ENCODE data around the gene TEAD1.

TEAD1 gene

DNA sequence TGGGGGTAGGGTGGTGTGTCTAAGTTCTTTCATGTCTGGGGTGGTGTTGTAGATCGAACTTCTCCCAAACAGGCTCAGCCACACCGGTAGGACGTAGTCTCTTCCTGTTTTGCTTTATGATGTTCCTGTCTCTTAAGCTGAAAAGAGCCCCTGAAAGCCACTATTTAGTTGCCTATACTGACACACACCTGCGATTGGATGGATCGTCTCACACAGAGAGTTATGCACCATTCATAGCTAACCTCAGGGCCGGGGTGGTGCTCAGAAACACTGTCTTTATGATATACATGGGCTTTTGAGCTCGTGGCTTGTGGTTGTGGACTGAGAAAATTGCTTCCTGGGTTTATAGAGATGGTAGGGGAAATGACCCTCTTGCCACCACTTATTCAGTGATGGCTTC lies 137.6 kb downstream of the TEAD1 start:
- DNase-seq (ENCODE audit: low read depth) = no peak

GRCh38 chr11:12812849-12813248 lies 138.6 kb downstream of the TEAD1 start:
- DNase-seq (ENCODE audit: low read depth) = no peak

GRCh38 chr11:12813371-12814225 lies 139.4 kb downstream of the TEAD1 start:
- DNase-seq (ENCODE audit: low read depth) = no peak

DNA sequence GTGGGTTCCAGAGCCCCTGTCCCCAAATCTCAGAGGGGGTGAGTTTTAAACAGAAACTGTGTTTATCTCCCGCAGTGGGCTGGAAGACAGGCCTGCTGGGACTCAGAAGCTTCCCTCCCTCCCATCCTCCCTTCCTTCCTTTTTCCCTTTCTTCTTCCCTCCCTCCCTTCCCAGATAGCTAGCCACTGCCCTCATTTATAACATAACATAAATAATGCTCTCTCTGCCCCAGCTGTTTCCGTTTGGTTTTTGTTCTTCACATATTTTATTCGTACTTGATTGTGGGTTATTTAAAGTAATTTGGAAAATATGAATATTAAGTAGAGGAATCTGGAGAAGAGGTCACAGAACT lies 140.9 kb downstream of the TEAD1 start:
- no peak for DNase-seq (ENCODE audit: low read depth)

GRCh38 chr11:12815931-12816494 lies 141.8 kb downstream of the TEAD1 start:
- DNase-seq (ENCODE audit: low read depth) = no peak

- DNase-seq (ENCODE audit: low read depth) = no peak
Observed at GRCh38 chr11:12817681-12818332, 143.6 kb downstream of the TEAD1 start.

DNA sequence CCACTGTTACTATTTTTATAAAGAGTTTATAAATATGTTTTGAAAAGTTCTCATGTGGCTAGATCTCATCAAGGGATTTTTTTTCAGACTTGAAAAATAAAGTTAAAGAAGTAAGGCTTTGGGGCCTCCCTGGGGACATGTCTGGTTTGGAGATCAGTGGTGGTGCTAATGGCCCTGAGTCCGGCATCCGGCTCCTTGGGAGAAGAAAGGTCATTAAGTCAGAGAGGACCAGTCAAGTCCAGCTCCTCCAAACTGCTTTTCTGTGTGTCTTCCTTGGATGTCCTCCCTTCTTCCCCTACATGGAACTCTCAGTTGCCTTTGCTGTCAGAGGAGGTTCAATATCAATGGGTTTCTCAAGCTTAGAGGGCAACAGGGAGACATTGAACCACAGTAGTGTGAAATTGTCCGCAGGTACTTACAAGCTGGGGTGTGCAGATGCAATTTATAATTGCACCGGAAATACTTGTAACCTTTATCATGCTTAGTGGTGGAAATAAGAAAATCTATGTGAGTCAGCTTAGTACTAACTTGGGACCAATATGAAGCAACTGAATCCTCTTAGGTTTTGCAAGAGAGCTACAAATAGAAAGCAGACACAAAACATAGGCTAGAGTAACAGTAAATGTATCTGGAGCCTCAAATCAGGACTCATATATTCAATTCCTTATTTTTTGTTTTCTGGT lies 144.3 kb downstream of the TEAD1 start:
- DNase-seq (ENCODE audit: low read depth) = no peak

- DNase-seq (ENCODE audit: low read depth) = no peak
Observed at GRCh38 chr11:12822392-12823022, 148.3 kb downstream of the TEAD1 start.

DNA sequence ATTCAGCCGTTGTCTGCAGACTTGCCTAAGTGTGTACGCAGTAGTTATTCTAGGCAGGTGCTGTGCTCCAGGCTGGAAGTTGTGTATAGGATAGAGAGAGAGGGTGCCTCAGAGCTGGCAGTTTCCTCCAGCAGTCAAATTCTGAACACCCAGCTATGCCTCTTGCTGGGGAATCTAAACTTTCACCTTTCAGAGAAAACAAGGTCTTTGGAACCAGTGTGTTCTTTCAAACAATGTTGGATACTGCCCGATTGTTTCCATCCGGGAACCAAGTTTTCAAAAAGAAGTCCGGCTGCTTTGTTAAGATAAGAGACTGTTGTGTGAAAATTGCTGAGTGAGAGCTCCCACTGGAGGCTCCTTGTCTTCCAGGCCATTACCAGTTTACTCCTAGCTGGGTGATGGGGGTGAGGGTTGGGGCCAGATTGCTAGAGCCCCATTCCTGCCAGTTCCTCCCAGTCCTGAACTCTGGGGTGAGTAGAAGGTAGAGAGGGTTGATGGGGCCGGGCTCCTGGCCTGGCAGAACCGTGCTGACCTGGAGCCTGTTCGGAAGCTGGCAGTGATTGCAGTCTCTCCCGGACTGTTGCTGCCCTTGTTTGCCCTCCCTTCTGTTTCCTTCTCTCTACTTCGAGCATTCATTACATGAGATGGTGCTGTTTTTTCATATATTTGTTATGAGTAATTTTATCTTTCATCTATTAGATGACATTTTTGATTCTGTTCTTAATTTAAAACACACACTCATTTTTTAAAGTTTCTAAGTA lies 150.2 kb downstream of the TEAD1 start:
- no peak for DNase-seq (ENCODE audit: low read depth)

DNA sequence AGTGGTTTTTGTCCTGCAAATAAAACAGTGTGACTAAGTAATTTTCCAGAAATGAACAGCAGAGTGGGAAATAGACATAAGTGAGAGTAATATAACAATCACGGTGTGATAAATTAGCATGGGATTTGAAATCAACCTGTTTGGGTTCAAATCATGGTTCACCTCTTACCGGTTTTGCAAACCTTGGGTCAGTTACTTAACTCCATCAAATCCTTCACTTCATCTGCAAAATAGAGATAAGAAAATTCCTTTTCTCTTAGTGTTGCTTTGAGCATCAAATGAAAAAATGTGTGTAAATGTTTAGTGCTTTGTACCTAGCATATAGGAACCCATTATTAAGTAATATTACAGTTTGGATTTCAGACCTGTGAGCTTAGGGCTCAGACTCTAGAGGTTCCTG lies 152.2 kb downstream of the TEAD1 start:
- DNase-seq (ENCODE audit: low read depth) = no peak

- DNase-seq (ENCODE audit: low read depth) = no peak
Observed at GRCh38 chr11:12827369-12827768, 153.1 kb downstream of the TEAD1 start.

DNA sequence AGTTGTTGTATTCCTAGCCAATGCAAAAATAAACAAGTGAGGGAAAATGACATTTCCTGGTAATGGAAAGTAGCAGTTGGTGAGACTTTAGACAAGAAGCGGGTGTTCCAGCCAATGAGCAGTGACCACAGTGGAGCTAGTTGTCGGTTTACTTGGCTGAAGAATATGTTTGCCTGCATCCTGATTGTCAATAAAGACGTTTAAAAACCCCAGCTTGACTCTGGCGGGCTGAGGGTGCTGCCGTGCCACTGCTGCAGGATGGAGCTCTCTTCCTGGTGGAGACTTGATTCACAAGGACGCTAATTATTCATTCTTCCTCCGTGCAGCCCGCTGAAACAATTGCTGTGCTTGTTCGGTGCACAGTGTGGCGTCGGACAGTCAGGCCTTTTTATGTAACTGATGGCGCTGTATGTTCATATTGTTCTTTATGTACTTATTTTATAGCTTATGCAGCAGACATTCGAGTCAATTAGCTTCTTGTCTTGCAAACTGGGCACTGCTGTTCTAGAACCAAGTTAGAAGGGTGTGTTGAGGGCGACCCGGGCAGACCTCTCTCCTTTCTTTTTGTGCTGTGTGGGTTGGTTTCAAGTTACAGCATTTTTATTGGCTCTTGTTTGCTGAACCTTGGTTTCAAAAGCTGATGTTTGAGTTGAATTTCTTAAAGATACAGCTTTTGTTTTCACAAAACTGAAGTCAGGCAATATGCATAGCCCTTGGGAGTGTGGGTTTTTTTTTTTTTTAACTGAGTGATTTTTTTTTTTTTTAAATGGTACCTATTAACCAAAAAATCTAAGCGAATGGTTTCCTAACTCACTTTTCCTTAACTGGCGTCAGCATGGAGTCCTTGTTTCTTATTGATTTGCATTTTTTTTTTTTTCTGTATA lies 153.9 kb downstream of the TEAD1 start:
- DNase-seq (ENCODE audit: low read depth) = no peak

DNA sequence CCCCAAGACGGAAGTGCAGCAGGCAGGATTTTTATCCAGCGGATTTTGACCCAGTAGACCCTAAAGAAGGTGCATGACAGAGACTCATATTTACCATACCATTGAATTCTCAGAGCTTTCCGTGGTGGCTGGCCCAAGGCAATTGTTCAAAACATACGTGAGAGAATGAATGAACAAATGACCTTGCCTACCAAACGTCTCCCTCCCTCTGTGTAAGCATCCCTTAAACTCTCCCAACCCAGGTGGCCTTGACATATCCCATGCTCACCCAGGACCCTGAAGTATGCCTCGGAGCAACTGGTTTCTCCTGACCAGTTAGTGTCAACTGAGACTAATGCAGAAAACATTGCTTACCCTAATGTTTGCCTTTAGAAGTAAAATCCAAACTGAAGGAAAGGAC lies 154.9 kb downstream of the TEAD1 start:
- DNase-seq (ENCODE audit: low read depth) = no peak

DNA sequence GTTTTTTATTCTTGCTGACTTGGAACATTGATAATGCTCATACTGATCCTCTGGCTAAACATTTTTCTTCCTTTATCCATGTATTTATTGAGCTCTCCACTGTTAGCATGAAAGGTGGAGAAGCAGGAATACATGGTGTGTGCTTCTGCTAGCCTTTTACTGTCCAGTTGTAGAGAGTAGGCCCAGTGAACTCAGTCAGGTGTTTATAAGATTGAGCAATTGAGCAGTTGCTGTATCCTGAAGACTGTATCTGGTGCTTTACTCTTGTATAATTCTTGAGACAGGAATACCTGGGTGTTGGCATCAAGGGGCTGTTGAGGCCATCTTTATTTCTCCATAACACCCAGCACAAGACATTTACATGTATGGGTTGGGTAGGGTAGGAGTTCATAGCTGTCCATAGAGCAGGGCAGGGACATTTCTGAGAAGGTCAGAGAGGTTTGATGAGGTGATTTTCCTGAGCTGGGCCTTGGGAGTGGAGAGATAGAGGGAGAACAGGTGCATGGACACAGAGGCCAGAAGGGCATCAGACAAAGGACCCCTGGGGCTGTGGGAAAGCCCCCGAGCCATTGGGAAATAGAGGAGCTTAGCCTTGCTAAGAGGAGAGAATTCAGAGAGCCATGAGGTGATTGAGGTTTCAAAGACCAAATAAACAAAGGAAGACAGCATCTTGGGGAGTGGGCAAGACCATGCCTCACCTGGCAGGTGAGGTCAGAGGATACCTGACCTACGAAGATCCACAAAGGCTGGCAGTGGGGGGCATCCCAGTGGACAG lies 155.5 kb downstream of the TEAD1 start:
- no peak for DNase-seq (ENCODE audit: low read depth)

- DNase-seq (ENCODE audit: low read depth) = no peak
Observed at GRCh38 chr11:12831471-12832202, 157.4 kb downstream of the TEAD1 start.

- no peak for DNase-seq (ENCODE audit: low read depth)
Observed at GRCh38 chr11:12832480-12833224, 158.4 kb downstream of the TEAD1 start.

- no peak for DNase-seq (ENCODE audit: low read depth)
Observed at GRCh38 chr11:12834166-12834565, 159.9 kb downstream of the TEAD1 start.

DNA sequence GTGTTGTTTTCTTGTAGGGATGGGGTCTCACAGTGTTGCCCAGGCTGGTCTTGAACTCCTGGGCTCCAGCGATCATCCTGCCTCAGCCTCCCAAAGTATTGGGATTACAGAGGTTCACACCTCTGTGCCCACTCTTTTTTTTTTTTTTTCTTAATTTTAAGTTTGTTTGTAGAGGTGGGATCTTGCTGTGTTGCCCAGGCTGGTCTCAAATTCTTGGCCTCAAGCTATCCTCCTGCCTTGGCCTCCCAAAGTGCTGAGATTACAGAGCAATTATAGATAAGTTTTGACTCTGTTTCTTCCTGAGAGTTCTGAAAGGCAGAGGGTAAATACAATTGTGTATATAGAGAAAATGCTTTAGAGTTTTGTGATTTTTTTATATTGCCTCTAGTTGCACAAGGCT lies 160.4 kb downstream of the TEAD1 start:
- DNase-seq (ENCODE audit: low read depth) = no peak
